HG03159 (cell line): ENCODE data around the gene KLHL22.
"Not testable (repeated sequence)": the region's sequence is repeated elsewhere in the genome, so short reads cannot be mapped to it uniquely, and the experiment has no call there.

Source experiments
- ATAC-seq: cut with Tn5 transposase; IDR thresholded peaks from one replicate; pipeline ENCODE4 v1.9.1; 2021; ENCODE audit warnings: mild to moderate bottlenecking, moderate library complexity; ENCODE audit not compliant: unreplicated experiment

The KLHL22 gene

DNA sequence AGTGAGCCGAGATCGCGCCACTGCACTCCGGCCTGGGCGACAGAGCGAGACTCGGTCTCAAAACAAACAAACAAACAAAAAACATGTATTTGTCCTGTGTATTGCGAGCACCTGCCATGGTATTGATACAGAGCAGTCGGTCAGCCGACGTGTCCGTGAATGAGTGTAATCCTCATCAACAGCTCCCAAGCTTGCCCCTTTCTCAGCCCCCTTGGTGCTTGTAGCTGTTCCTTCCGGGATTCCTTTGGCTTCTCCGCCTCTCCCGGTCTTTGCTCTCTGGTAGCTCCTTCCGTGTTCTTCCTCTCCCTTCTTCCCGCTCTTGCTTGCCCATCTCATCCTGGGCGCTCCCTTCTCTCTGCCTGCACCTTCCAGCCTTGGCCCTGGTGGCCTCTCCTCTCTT is 90.7 kb downstream of the KLHL22 start:
- no peak for ATAC-seq

DNA sequence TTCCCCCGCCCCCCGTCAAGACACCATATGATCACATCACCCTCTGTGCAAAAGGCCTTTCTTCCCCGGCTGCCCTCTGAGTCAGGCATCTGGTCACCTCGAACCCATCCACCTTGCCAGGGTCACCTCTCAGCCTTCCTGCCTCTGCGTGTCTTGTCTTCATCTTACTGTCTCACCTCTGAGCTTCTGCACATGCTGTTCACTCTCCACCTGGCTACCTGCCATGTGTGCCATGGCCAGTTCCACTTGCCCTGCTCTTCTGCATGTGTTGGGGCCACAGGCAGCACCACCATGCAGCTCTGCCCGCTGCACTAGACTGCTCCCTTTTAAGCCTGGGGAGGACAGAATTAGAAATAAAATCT is 91.8 kb downstream of the KLHL22 start:
- ATAC-seq, result no peak

DNA sequence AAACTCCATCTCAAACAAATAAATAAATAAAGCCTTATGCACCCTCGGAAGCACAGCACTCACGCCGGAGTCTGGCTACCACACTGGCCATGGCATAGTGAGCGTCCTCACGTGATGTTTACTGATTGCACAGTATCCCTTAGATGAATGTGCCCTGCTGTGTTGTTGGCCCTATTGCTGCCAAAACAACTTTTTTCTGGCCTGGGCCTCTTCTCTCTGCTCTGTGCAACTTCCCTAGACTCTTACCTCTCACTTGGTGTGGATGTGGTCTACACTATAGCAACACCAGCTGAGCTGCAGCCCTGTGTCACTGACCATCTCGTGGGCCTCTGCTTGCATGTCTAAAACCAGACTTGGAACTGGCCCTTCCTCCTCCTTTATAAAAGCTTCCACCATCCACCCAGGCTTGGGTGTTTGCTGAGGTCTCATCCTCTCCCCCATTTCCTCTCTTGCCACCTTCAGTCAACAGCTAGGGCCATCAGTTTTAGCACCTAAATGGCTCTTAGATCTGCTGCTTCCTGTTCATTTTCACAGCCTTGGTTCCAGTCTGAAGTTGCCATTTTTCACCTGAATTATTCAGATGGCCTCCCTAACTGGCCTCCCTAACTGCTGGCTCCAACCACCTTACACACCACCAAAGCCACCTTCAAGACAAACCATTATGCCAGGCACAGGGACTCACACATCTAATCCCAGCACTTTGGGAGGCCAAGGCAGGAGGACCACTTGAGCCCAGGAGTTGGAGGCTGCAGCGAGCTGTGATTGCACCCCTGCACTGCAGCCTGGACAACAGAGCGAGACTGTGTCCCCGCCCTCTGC is 92.4 kb downstream of the KLHL22 start:
- ATAC-seq, result no peak

DNA sequence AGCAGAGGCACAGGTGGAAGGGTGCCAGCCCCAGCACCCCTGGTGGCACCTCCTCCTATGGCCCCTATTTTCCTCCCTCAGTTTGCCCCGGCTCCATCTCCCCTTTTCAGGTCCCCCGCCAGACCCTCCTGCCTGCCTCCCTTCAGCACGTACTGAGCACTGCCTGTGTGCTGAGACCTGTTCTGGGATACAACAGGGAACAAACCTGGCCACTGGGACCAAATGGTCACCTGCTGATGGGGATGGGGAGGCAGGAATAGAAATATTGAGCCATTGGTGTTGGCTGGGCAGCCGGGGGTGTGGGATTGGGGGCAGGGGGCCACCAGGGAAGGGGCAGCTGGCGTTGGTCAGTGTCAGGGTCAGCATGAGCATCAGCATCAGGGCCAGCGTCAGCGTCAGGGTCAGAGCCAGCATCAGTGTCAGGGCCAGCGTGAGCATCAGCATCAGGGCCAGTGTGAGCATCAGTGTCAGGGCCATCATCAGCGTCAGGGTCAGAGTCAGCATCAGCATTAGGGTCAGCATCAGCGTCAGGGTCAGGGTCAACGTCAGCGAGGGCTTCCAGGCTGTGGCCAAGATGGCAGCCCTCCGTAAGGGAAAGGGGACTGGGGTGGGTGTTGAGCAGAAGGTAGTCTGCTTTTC is 94.1 kb downstream of the KLHL22 start:
- ATAC-seq, result no peak

DNA sequence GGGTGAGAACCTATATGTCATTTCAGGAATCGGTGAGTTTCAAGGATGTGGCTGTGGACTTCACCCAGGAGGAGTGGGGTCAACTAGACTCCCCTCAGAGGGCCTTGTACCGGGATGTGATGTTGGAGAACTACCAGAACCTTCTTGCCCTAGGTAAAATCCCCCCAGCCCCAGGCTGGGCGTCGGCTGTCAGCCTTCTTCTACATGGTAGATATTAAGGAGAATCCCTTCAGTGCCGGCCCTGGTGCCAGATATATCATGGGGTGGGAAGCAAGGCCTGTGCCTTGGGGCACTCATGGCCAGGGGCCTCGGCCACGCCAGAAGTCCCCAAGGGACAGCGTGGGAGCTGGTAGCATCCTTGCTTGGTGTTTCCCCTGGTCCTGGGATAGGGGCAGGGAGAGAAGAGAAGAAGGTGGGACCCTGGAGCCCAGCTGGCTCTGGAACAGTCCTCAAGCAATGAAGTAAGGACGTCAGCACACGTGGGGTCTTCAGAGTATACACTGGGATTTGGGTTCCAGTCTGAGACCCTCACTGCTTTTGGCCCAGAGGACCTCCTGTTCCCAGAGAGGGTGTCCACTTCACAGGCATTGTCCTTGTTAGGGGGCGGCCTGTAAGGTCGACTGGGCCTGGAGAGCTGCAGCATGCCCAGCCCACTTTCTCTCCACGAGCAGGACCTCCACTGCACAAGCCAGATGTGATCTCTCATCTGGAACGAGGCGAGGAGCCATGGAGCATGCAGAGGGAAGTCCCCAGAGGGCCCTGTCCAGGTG is 94.8 kb downstream of the KLHL22 start:
- ATAC-seq, result no peak

DNA sequence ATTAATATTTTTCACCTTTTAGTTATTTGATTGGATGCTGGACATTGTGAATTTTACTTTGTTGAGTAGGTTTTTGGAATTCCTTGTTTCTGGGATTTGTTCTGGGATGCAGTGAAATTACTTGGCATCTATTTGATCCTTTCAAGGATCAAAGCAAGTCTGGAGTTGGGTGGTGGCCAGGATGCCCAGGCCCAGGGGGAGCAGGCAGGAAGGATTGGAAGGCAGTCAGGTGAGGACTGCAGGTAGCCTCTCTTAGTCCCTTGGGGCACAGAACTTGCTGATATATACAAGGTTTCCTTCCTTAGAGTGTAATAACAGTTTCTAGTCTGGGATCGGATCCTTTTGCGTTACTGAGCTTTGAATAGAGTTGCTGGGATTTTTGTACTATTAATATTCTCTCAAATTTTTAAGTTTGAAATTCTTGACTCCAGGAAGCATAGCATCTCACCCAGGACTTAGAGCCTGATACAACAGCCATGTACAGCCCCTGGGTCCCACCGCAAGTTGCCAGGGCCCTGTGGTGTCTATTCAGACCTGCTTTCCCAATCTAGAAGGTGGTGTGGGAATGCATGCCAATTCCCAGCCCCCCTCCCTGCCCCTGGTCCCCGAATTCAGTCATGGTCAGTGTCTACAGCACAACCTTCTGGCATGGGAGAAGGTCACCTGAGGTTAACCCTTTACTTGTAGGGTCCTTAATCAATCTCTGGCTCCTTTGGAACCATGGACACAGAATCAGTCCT is 95.6 kb downstream of the KLHL22 start:
- no peak for ATAC-seq

DNA sequence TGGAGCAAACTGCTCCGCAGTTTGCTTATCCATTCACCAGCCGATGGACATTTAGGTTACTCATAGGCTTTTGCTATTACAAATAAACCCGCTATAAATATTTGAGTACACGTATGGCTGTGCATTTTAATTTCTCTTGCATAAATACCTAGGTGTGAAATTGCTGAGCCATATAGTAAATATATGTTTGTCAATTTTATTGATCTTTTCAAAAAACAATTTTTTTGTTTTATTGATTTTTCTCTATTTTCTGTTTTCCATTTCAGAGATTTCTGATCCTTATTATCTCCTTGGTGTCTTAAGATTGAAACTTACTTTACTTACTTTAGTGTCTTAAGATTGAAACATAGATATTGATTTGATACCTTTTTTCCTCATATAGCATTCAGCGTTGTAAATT is 97.2 kb downstream of the KLHL22 start:
- no peak for ATAC-seq

DNA sequence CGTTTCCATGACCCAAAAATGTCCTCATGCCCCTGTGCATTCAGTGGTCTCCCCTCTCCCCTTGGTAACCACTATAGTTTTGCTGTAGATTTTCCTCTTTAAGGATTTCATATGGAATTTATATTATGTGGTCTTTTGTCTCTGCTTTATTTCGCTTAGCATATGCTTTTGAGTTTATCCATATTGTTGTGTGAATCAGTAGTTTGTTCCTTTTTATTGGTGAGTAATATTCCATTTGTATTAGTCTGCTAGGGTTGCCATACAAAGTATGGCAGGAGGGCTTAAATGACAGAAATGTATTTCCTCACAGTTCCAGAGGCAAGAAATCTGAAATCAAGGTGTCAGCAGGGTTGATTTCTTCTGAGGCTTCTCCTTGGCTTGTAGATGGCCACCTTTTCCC is 98.1 kb downstream of the KLHL22 start:
- no peak for ATAC-seq

DNA sequence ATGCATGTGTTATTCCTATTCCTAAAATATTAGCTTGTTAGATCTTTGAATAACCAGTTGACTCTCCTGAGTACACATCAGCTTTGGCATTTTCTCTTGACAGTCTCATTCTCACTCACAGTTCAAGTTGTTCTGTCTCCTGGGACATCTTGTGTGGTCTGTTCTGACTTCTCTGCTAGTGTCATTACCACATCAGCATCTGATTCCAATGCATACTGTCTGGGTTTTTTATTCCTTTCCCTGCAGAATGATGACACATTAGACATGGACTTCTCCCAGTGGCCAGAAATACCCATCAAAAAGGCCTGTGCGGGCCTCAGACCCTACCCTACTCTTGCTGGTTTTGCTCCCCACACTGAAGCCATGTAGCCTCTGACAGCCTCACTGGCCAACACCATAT is 99.0 kb downstream of the KLHL22 start:
- ATAC-seq, result no peak

DNA sequence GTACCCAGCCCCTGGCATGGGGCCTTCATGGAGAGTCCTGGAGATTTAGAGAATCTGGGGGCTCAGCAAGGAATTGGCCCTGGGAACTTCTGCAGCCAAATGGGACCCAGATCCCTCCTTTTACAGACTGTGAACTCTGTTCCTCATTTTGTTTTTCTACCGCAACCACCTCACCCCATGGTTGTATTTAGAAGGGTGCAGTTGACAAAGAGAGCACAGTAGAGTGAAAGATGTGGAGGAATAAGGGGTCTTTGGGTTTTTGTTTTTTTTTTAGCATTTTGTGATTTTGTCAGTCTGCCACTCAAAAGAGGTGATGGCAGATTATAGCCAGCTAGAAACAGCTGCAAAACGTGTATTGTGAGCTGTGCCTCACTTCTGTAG is 99.7 kb downstream of the KLHL22 start:
- ATAC-seq, result no peak

DNA sequence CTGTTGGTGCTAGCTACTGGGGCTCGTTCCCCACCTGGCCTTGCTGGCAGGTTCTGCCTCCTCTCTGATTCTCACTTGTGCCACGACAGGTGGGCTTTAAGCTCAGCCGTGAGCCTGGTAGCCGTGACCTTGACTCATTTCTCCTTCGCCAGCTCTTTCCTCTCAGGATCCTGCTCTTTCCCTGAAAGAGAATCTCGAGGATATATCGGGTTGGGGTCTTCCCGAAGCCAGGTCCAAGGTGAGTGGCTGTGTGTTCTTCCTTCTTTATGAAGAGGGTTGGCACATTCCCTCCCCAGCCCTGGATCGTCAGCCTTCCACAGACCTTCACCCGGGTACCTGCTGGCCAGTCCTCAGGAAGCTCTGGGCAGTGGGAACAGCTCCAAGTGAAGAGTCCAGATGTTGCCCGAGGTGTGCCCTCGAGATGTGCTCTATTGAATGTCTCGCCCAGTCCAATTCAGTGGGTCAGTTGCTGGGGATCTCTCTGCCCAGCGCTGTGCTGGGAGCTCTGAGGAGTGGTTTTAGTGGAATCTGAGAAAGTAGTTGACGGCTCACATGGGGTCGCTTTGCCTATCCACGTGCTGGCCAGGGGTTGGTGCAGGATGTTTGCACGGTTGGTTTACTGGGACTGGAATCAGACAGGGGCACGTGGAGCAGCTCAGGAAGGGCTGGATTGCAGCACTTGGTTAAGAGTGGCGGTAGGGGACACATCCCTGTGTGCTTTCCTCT is 100.3 kb downstream of the KLHL22 start:
- ATAC-seq, result no peak

DNA sequence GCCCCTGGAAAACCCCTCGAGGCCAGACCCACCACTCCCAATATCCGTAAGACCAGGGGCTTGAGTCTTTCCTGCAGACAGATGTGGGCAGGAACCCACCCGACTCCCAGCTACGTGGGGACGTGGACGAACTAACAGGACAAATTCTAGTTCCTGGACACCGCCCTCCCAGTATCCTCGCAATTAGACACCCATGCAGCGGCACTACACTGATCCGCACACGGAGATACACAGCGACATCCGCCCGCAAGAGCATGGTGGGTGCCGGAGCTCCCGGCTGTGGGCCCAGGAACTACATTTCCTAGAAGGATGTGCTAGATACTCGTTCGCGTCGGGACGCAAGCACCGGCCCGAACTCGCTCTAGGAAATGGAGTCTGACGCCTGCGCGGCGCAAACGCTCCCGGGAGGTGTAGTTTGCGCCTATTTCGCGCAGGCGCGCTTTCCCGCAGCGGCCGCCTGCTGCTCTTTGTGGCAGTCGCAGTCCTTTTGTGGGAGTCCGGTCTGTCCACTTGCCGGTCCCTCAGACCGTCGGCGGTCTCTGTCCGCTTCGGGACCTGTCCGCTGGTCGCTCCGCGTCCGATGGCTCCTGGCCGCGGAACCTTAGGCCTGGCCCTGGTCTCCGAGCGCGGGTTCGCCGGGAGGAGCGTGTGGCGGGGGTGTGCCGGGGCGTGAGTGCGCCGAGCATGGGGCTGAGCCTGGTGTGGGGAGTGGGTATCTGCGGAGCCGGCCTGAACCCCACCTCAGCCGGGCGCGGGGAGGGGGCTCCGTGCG is 101.7 kb downstream of the KLHL22 start, which contains the start of gene ZNF74:
Gene ZNF74 (plus strand): TSS at position 447 of the 772 bp plus-strand sequence. CDS start 478 bp downstream, outside the sequence.
- peak; percentile 73 for ATAC-seq

DNA sequence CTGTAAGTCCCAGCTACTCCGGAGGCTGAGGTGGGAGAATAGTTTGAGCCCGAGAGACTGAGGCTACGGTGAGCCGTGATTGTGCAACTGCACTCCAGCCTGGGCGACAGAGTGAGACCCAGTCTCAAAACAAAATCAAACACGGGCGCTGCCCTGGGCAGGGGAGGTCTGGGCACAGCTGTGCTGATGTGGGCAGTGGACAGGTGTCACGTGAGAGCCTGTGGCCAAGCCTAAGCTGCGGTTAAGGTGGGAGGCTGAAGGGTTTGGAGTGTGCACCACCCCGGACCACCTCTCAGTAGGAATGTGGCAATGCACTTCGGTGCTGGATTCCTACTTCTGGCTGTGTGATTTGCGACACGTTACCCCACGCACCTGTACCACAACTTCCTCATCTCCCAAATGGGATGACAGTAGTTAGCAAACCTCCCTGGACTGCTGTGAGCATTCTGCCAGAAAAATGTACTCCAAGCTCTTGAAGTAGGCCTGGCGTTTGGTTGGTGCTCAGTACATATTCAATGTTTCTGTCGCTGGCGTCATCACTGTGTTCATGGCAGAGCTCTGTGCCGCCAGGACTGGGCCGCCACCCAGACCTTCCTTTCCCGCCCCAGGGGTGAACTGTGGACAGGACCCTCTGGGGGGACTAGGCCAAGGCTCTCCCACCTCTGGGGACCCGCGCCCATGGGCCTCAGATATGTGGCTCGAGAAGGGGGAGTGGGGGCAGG is 102.5 kb downstream of the KLHL22 start:
- ATAC-seq, result peak; percentile 18

DNA sequence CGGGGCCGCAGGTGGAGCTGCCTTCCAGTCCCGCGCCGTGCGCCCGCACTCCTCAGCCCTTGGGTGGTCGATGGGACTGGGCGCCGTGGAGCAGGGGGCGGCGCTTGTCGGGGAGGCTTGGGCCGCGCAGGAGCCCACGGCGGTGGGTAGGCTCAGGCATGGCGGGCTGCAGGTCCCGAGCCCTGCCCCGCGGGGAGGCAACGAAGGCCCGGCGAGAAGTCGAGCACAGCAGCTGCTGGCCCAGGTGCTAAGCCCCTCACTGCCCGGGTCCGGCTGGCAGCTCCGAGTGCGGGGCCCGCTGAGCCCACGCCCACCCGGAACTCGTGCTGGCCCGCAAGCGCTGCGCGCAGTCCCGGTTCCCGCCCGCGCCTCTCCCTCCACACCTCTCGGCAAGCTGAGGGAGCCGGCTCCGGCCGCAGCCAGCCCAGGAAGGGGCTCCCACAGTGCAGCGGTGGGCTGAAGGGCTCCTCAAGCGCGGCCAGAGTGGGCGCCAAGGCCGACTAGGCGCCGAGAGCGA is 103.2 kb downstream of the KLHL22 start:
- ATAC-seq, result not testable (repeated sequence)
